Amniotic stem cell (primary cell): ENCODE data around the gene ZC3H4.
"Not testable (repeated sequence)": the region's sequence is repeated elsewhere in the genome, so short reads cannot be mapped to it uniquely, and the experiment has no call there.

Experiments used
- DNase-seq: peaks from one replicate; lab custom pipeline; 2025; lab: John Stamatoyannopoulos, UW

The ZC3H4 gene

DNA sequence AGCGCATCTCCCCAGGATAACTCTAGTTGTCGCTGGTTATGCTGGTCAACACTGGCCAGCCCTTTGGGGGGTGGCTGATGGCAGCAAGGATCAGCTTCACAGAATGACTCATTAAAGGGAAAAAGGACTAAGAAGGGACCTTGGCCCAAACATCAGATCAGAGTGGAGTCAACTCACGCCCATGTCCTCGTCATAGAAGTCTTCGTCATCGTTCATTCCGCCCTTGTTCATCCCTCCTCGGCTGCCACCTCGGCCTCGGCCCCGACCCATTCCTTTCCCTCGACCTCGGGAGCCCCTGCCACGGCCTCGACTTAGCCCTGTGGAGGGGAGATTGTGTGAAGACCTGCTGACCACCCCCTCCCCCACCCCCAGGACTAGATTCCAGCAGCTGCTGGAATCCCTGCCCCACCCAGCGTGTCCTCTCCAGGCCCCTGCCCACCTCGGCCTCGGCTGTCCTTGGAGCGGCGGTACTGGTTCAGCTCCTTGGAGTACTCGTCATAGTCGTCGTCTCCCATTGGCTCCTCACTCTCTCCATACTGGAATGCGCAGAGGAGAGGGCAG, 28.6 kb downstream of the ZC3H4 start:
- no peak for DNase-seq

DNA sequence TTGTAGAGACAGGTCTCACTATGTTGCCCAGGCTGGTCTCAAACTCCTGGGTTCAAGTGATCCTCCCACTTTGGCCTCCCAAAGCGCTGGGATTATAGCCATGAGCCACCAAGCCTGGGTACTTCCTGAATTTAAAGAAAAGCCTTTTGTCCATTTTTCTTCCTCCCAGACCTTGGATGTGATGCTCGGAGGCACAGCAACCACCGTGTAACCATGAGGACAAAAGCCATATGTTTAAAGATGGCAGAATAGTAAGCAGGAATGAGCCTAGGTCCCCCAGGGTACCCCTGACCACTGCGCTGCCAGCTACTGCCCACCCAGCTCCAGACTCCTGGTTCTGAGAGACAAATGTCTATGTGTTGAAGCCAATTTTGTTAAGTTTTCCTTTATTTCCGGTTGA, 31.1 kb downstream of the ZC3H4 start:
- no peak for DNase-seq

DNA sequence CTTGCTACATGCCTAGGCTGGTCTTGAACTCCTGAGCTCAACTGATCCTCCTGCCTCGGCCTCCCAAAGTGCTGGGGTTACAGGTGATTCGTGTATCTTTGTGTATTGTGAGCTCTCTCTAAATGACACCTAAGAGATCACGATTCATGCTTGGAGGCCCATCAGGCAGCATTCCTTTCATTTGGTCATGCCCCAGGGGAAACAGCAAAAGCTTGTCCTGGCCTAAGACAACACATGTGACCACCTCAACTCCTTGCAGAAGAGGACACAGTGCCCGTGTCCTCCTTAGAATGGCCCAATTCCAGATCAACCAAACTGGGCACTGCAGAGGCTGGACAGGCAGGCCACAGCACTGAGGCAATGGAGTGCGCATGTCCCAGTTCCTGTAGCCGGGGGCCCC, 32.5 kb downstream of the ZC3H4 start:
- no peak for DNase-seq

DNA sequence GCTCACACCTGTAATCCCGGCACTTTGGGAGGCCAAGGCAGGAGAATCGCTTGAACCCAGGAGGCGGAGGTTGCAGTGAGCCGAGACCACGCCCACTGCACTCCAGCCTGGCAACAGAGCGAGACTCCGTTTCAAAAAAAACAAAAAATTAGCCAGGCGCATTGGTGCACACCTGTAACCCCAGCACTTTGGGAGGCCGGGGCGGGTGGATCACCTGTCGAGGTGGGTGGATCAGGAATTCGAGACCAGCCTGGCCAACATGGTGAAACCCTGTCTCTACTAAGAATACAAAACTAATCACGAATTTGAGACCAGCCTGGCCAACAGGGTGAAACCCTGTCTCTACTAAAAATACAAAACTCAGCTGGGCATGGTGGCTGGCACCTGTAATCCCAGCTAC, 35.2 kb downstream of the ZC3H4 start:
- DNase-seq = not testable (repeated sequence)

DNA sequence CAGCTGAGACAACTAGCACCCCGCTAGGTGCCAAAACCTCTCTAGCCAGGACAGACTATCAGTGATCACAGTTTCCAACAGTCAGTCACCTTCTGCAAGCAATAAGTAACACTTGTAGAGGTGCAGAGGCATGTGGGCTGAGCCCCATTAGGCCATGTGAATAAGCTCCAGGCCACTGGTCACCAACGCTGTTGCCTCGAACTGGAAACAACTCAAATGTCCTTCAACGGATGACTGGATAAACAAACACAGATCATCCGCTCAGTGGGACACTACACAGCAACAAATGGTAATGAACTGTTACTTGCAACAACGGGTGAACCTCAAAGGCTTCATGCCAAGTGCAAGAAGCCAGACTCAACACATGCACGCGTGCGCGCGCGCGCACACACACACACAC, 37.6 kb downstream of the ZC3H4 start:
- DNase-seq = no peak

DNA sequence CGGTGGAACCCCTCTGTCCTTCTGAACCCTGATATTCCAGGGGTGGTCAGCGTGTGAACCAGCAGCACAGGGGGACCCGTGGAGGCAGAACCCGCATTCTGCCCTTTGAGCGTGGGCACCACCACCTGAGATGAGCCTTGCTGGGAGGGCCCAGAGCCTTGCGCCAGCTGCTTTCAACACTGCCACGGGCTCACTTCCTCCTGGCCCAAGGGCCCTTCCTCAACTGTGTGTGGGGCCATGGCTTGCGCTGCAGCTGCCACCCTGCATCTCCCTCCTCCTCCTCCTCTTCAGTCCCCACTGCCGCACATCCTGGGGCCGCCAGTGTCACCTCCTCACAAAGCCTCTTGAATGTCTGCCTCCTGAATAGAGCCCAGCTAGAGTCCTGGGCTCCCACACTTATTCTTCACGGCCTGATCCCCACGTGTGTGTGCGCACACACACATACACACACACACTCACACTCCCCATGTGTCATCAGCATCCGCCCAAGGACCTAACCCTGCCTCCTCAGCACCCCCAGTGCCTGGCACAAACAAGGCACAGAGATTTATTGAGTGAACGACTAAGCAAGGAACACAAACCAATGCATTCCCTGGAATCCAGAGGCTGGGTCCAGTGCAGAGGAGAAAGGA, 38.3 kb downstream of the ZC3H4 start:
- no peak for DNase-seq

DNA sequence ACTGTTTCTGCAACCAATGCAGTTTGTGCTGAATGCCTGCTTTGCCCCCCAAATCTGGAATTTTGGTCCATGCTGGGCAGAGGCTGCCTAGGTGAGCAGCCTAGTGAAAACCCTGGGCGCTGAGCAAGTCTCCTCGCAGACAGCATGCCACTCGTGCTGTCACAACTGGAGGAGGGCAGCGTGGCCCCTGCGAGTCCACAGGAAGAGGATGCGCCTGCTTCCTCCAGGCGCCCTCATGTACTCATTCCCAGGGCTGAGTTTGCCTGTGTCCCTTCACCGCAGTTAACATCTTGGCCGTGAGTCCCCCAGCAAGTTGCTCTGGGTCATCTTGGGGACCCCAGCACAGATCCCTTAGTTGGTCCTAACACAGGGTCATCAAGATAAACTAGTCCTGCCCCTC, 39.0 kb downstream of the ZC3H4 start:
- DNase-seq = no peak

DNA sequence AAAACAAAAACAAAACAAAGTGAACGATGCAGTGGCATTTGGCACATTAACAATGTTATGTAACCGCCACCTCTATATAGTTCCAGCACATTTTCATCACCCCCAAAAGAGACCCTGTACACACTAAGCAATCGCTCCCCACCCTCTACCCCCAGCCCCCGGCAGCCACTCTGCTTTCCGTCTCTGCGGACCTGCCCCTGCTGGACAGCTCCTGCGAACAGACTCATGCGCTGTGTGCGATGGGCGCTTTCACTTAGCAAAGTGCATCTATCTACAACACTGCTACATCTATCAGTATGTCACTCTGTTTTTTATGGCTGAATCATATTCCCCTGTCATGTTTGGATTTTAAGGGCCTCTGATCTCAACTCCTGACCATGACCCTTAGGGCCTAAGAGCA, 40.0 kb downstream of the ZC3H4 start:
- DNase-seq = no peak

DNA sequence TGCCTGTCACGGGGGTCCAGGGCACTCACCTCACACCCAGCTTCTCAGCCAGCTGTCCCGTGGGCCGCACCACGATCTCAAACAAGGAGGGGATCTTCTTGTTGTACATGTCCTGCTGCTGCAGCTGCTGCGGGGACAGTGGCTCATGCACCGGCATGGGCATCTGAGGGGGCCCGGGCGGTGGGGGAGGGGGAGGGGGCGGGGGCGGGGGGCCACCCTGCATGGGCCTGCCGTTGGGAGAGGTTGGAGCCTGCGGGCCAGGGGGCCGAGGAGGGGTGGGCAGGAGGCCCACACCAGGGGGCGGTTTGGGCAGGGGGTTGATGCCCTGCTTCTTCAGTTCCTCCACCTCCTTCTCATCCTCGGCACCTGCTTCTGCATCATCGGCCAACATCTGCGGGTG, 41.3 kb downstream of the ZC3H4 start:
- no peak for DNase-seq

DNA sequence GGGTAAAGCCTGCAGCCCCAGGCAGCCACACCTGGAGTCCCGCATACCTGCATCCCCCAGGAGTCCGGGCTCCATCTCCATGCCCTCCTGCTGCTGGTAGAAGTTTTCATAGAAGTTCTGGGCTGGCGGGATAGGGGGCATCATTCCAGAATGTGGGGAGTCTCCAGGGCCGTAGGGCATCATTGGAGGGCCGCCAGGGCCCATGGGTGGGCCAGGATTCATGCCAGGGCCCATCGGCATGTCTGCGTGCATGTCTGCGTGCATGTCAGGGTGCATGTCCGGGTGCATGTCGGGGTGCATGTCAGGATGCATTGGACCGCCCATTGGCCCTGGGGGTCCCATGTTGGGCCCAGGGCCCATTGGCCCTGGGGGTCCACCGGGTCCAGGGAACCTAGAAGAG, 41.8 kb downstream of the ZC3H4 start:
- no peak for DNase-seq

DNA sequence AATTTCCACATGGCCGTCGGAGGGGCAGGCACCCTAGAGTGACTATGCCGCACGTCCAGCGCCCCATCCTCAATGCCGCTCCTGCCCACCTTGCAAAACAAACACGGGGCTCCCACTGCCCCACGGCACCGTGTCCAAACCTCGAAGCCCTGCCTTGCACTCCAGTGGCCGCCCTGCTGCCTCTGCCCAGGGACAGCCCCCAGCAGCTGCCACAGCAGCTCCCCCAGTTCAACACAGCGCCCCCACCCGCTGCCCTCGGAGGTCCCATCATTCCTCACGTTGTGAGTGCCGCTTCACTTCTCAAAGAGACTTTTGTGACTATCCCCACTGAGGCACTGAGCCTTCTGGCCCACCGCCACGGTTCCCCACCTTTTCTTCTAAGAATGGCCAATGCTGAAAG, 42.8 kb downstream of the ZC3H4 start:
- DNase-seq = no peak

DNA sequence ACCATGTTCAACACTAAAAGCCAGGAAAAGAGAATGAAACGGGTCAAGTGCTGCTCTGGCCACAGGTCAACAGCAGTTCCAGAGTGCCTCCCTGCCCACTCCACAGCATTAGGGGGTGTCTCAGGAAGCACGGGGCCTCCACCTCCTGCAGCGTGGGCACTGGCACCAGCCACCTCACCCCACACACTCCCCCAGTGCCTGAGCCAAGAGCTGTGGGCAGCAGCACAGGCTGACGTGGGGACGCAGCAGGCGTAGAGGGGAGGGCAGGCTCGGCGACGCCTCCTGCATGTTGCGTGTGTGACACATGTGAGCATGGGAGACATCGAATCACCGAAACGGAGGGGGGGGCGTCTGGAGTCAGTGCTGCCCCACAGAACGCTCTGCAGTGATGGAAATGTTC, 43.8 kb downstream of the ZC3H4 start:
- DNase-seq = no peak

DNA sequence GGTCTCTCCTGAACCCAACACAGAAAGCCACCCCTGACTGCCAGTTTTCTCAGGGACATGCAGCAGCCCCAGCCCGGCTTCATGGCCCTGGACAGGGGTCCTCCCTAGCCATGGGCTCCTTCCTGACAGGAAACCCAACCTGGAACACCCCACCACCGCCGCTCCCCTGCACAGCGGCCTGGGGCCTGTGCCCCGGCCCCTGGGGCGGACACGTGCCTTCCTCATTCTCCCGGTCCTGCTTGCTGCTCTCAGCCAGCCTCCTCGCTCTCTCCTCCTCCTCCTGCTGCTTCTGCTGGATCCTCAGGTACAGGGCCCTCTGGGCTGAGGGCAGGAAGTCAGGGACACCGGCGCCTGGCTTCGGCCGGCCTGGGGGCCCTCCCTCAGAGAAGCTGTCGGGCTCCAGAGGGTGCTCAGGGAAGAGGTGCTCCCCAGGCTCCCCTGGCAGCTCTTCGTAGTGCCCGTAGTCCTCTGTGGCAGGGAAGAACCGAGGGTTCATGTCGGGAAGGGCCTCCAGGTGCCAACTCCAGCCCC, 44.6 kb downstream of the ZC3H4 start:
- no peak for DNase-seq

DNA sequence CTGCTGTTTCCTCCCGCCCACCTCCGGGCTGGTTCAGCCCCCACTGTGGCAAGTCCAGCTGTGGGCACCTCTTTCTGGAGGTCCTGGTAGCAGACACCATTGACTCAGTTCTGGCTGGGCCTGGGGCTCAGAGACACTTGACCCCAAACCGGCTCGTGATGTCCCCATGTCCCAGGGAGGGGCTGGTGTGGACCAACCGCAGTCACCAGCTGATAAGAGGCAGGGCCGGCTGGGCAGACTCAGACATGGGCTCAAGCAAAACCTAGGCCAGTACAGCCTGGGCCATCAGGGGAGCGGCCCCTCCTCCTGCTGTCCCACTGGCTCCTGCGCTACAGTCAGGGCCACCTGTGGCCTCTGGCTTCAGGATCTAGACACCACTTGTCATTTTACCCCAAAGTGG, 45.3 kb downstream of the ZC3H4 start:
- no peak for DNase-seq

DNA sequence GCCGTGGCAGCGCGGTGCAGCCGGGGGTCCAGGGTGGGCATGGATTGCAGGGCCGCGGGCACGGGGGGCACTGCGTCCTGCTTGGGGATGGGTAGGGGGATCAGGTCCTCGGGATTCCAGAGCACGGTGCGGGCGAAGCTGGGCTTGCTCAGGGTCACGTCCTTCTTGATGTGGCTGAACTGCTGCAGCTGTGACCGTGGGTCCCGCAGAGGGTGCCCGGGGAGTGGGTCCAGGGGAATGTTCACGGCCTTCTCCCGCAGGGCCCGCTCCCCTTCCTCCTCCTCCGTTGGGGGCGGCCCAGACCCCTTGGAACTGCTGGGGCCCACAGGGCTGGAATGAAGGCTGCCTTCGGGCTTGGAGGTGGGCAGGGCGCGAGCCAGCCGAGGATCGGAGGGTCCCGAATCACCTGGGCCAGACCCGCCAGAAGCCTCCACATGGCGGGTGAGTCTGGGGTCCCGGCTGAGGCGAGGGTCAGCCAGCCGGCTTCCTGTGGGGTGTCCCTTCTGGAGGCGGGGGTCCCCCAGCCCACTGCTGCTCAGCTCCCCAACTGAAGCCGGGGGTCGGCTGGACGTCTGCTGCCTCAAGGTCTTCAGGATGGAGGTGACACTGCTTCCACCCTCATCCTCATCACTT, 46.2 kb downstream of the ZC3H4 start:
- no peak for DNase-seq

DNA sequence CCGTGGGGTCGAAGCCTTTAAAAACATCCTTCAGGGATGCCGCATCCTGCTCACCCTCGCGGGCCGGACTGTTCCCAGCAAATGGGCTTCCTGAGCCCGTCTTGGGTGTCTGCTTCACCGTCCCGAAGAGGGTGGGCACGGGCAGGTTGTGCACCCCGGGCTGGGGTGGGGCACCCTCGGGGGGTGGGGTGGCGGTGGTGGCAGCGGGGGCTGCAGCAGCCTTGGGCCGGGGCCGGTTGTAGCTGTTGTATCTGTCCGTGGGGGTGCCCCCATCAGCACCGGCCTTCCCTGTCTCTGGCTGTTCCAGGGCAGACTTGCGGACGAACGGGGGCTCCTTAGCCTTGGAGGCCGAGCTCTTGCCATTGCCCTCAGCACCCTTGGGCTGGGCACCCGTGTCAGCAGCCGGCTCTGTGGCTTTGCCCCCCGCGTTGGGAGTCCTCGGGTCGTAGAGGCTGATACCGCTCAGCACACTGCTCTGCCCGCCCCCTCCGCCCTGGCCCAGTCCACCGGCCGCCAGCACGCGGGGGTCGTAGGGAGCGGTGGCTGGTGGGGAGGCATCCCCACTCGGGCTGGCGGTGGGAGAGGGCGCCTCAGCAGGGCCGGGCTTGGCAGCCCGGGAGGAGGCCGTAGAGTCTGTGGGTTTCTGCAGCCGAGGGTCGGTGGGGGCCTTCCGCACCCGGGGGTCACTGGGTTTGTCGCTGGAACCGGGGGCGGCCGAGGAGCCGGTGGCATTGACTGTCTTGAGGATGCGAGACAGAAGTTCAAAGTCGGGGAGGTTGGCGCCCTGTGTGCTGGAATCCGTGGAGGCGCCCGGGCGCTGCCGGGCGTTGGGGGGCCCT, 47.0 kb downstream of the ZC3H4 start:
- DNase-seq = no peak

DNA sequence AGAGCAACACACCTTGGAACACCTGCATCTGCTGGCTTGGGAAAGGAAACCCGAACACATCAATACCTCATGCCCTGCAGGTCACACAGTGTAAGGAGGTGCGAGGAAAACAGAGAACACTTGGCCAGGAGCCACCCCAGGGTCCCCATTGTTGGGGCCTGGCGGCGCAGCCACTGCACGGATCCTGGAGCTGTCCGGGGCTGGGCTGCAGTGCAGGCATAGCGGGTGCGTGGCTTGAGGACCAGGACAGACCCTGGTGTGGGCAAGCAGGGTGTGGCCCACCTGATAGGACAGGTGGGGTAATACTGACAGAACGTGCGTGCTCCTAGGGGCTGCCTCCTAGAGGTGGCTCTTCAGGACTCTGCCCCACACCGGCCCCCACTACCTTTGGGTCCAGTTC, 48.3 kb downstream of the ZC3H4 start:
- no peak for DNase-seq

DNA sequence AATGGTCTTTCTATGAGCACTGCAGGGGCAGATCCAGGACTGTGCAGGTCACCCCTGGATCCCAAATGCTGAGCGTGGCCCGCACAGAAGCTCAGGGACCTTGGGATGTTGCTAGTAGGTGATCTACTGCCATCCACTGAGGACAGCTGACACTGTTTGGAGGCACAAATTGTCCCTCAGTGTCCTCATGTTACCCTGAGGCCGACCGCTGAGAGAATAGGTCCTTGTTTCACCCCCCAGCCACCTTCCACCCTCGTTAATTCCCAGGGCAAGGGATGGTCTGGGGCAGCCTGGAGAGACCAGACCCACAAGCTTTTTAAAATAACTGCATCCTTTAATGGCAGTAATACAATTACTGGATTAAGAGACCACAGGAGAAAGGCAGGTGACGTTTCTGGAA, 49.7 kb downstream of the ZC3H4 start:
- DNase-seq = no peak

DNA sequence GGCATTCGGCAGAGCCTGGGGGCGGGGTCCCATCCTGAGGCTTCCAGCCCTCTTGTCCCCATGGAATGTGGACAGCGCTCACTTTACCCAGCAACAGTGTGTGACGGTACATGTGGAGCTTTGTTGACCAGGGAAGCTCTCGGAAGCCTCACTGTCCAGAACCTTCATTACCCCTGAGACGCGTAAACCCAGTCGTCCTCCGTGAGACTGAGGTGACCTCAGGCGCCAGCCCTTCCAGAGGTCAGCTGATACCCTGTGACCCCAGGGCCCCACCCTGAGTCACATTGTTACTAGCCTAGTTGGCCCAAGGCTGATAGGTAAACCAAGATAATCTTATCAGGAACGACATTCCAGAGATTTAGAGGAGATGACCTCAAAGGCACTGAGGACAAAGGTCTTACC, 55.0 kb downstream of the ZC3H4 start:
- DNase-seq = no peak

DNA sequence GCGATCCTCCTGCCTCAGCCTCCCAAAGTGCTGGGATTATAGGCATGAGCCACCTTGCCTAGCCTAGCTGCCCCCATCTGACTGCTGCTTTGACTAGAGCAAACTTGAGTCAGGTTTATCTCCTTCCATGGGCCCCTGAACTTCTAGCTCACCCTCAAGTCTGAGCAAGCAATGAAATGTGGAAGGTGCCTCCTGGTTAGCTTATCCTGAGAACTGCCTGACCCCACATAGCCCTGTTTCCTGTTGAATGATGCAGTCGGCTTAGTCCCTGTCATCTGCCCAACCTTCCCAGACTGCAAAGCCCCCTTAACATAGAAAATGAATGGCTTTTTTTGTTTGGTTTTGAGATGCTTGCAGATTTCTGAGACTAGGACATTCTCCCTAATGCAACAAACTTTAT, 56.2 kb downstream of the ZC3H4 start:
- no peak for DNase-seq

DNA sequence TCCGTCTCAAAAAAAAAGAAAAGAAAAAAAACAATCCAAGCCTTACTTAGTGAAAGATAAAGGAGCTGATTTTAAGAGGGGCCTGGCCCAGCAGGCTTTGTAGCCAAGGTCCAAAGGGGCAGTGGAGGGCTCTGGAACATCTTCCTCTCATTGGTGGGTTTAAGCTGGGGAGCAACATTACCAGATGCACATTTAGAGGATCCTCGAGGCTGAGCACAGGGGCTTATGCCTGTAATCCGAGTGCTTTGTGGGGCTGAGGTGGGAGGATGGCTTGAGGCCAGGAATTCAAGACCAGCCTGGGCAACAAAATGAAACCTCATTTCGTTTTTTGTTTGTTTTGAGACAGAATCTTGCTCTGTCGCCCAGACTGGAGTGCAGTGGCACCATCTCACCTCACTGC, 57.2 kb downstream of the ZC3H4 start:
- no peak for DNase-seq

DNA sequence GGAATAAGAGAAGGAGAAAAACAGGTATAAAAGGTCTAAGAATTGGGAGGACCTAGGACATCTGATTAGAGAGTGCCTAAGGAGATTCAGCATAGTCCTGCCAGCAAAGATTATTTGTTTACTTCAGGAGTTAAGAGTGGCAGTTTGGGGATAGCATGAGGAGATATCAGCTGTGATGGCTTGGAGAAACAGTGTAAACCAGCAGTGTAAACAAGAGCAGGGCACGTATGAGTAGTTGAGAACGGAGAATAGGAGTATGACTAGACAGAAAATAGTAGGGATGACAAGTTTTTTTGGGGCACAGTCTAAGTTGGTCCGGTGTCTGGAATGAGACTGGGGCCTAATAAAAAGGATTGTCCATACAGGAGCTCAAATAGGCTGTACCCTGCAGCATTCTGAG, 63.0 kb downstream of the ZC3H4 start:
- not testable (repeated sequence) for DNase-seq

DNA sequence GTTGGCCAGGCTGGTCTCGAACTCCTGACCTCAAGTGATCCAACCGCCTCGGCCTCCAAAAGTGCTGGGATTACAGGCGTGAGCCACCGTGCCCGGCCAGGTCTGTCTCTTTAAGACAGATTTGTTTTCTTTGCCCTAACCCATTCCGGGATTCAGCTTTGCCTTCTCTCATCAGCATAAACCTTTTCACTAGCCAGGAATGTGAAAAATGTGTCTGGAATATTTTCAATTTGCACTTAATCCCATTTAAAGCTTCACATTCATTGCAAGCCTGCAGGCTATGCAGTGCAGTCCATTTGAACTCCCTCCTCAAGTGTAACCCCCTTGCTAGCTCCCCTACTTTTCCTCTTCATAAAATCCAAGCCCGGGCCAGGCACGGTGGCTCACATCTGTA, 64.3 kb downstream of the ZC3H4 start:
- peak; percentile 48 for DNase-seq
